Osteocyte (in vitro differentiated cells): ENCODE results near the gene FBLN2. TPM values are rescaled to one million over a fixed set of nuclear protein-coding genes. Genes with fewer than 3 reads are reported as not detected.
"Not testable (repeated sequence)": the region's sequence is repeated elsewhere in the genome, so short reads cannot be mapped to it uniquely, and the experiment has no call there.

Source experiments
- DNase-seq: peaks from one replicate; pipeline ENCODE4 v3.0.0; 2021; ENCODE audit warnings: mixed read lengths; ENCODE audit not compliant: unreplicated experiment; ENCODE audit errors: extremely low spot score
- H3K27ac Mint-ChIP-seq: one replicate; pipeline ENCODE4 v1.8.0; 2021; ENCODE audit warnings: mild to moderate bottlenecking, mixed read lengths; ENCODE audit not compliant: unreplicated experiment
- H3K27me3 Mint-ChIP-seq: one replicate; pipeline ENCODE4 v1.8.0; 2021; ENCODE audit warnings: mixed read lengths; ENCODE audit not compliant: unreplicated experiment
- H3K36me3 Mint-ChIP-seq: one replicate; pipeline ENCODE4 v1.8.0; 2021; ENCODE audit warnings: mixed read lengths; ENCODE audit not compliant: unreplicated experiment
- H3K4me1 Mint-ChIP-seq: one replicate; pipeline ENCODE4 v1.8.0; 2021; ENCODE audit warnings: mixed read lengths; ENCODE audit not compliant: unreplicated experiment
- H3K4me3 Mint-ChIP-seq: one replicate; pipeline ENCODE4 v1.8.0; 2021; ENCODE audit warnings: mild to moderate bottlenecking, moderate library complexity, mixed read lengths; ENCODE audit not compliant: unreplicated experiment
- H3K9me3 Mint-ChIP-seq: one replicate; pipeline ENCODE4 v1.8.0; 2021; ENCODE audit warnings: mixed read lengths; ENCODE audit not compliant: unreplicated experiment
- CTCF ChIP-seq: fragments of 200-600 bp; sonication (generic); IDR thresholded peaks from 2 replicates; pipeline ENCODE4 v1.5.0; 2021; ENCODE audit warnings: antibody characterized with exemption, mild to moderate bottlenecking, moderate library complexity
- long read RNA-seq: library from polyadenylated mRNA; unstranded; transcript quantifications from one replicate; pipeline ENCODE4 v2.0.0, GENCODE V29; 2021
- total RNA-seq: library from RNA; stranded (reverse); gene quantifications from 2 replicates; pipeline ENCODE4 v1.2.1, GENCODE V29; 2021

Gene FBLN2
- total RNA-seq = 215 and 251 TPM in 2 replicates
- long read RNA-seq, full-length matches to known transcripts = 24 of 124 reads
- long read RNA-seq, partial matches to known transcripts = 90 of 124 reads
- long read RNA-seq, other reads (novel, unspliced or antisense) = 10 of 124 reads

- H3K27me3 Mint-ChIP-seq = no peaks in the 10 kb centered on the region
- peak within 1 kb of the TSS; percentile 68 for H3K27ac Mint-ChIP-seq
- no peak for DNase-seq
- no peaks in the 10 kb centered on the region for H3K36me3 Mint-ChIP-seq
- H3K4me1 Mint-ChIP-seq = peaks cover 70% of the 10 kb centered on the region
- no peak for TF ChIP-seq CTCF
- no peaks in the 10 kb centered on the region for H3K9me3 Mint-ChIP-seq
- H3K4me3 Mint-ChIP-seq = peak within 1 kb of the TSS; percentile 77
Measured at GRCh38 chr3:13548696-13549622, at the start of gene FBLN2. FBLN2 (plus strand) TSS chr3:13549125; CDS start chr3:13570356, 21,231 bp downstream.

- peaks cover 47% of the 10 kb centered on the region for H3K4me1 Mint-ChIP-seq
- not testable (repeated sequence) for H3K36me3 Mint-ChIP-seq, H3K4me3 Mint-ChIP-seq, DNase-seq, H3K27me3 Mint-ChIP-seq, H3K9me3 Mint-ChIP-seq, H3K27ac Mint-ChIP-seq
Measured at GRCh38 chr3:13499246-13499645, 49.7 kb upstream of the FBLN2 start.

GRCh38 chr3:13500133-13500885 lies 48.6 kb upstream of the FBLN2 start:
- peaks cover 56% of the 10 kb centered on the region for H3K4me1 Mint-ChIP-seq
- H3K9me3 Mint-ChIP-seq = no peaks in the 10 kb centered on the region
- H3K36me3 Mint-ChIP-seq = no peaks in the 10 kb centered on the region
- H3K27me3 Mint-ChIP-seq = no peaks in the 10 kb centered on the region
- TF ChIP-seq CTCF = peak; percentile 64
- no peak overlapping the region for H3K27ac Mint-ChIP-seq
- no peak for DNase-seq
- no peak overlapping the region for H3K4me3 Mint-ChIP-seq

- Mint-ChIP-seq H3K36me3 (no peaks in the 10 kb centered on the region), H3K4me1 (peaks cover 61% of the 10 kb centered on the region), H3K27me3 (no peaks in the 10 kb centered on the region), H3K4me3 (no peak overlapping the region), H3K9me3 (no peaks in the 10 kb centered on the region), H3K27ac (no peak overlapping the region)
- TF ChIP-seq CTCF = no peak
- DNase-seq = no peak
Measured at GRCh38 chr3:13501056-13501455, 47.9 kb upstream of the FBLN2 start.

- Mint-ChIP-seq H3K4me3 (no peak overlapping the region), H3K4me1 (peaks cover 59% of the 10 kb centered on the region), H3K27ac (no peak overlapping the region), H3K27me3 (no peaks in the 10 kb centered on the region), H3K36me3 (no peaks in the 10 kb centered on the region), H3K9me3 (no peaks in the 10 kb centered on the region)
- DNase-seq = no peak
- TF ChIP-seq CTCF = no peak
Measured at GRCh38 chr3:13501521-13501920, 47.4 kb upstream of the FBLN2 start.
